ENCODE data around the gene CADPS2.

DNA sequence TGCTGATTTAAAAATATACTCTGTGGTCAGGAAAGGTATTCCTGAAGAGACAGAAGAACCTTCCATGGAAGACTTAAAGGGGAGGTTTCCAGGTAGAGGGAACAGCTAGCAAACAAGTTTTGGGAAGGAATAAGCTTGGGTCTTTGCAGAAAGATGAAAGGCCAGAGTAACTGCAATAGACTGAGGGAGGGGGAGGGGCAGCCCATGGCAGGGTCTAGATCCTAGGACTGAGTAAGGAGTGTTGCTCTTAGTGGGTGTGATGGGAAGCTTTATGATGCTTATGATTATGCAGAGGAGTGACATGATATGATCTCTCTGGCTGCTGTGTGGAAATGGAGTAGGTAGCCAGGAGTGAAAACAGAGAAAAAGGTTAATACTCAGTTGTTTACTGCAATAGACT lies 491.7 kb downstream of the CADPS2 start:
- TF ChIP-seq, protein P1, sequence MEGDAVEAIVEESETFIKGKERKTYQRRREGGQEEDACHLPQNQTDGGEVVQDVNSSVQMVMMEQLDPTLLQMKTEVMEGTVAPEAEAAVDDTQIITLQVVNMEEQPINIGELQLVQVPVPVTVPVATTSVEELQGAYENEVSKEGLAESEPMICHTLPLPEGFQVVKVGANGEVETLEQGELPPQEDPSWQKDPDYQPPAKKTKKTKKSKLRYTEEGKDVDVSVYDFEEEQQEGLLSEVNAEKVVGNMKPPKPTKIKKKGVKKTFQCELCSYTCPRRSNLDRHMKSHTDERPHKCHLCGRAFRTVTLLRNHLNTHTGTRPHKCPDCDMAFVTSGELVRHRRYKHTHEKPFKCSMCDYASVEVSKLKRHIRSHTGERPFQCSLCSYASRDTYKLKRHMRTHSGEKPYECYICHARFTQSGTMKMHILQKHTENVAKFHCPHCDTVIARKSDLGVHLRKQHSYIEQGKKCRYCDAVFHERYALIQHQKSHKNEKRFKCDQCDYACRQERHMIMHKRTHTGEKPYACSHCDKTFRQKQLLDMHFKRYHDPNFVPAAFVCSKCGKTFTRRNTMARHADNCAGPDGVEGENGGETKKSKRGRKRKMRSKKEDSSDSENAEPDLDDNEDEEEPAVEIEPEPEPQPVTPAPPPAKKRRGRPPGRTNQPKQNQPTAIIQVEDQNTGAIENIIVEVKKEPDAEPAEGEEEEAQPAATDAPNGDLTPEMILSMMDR (IDR thresholded peaks at IDR 0.05 in 4 of 5, conservative IDR thresholded peaks at IDR 0.05 in 1 of 5) = no peak
- no peak for TF ChIP-seq POLR2A (IDR thresholded peaks at IDR 0.05)
